ENCODE results near the gene SLC25A19. TPM values are rescaled to one million over a fixed set of nuclear protein-coding genes. Genes with fewer than 3 reads are reported as not detected.

Gene SLC25A19
- total and polyA plus RNA-seq, 10 of the 15 experiments (the other 5 are each of a cell fraction or from before 2014, with no cell fraction given): 32.9 to 91.6 (median 53.7) TPM

GRCh38 chr17:75315541-75316243 is 26.5 kb upstream of the SLC25A19 start (continued):
- no peak for TF ChIP-seq ZNF592 (IDR thresholded peaks at IDR 0.05)
- no peak for TF ChIP-seq BCLAF1 (IDR thresholded peaks at IDR 0.05)
- TF ChIP-seq STAT1 (conservative IDR thresholded peaks at IDR 0.05): no peak
- TF ChIP-seq SP1 (IDR thresholded peaks at IDR 0.05; ENCODE audit: low read depth, low read length): no peak
- TF ChIP-seq NFYB (IDR thresholded peaks at IDR 0.05; ENCODE audit: insufficient read depth, low read depth, low read length): no peak
- no peak for TF ChIP-seq ESRRA (IDR thresholded peaks at IDR 0.05; ENCODE audit: low read length)
- no peak for TF ChIP-seq E2F8 (IDR thresholded peaks at IDR 0.05; ENCODE audit: low read depth, partially characterized antibody)
- no peak for TF ChIP-seq SREBF2 (IDR thresholded peaks at IDR 0.05; ENCODE audit: low read length)
- TF ChIP-seq NBN (IDR thresholded peaks at IDR 0.05): no peak
- TF ChIP-seq ELK1 (IDR thresholded peaks at IDR 0.05; ENCODE audit: low read depth, low read length): no peak
- TF ChIP-seq MTA2 (IDR thresholded peaks at IDR 0.05; ENCODE audit: low read depth): peak; percentile 74
- no peak for TF ChIP-seq CHD2 (IDR thresholded peaks at IDR 0.05; ENCODE audit: borderline replicate concordance, low read depth, low read length)
- no peak for TF ChIP-seq ZNF24 (IDR thresholded peaks at IDR 0.05)
- peak; percentile 91 for TF ChIP-seq PKNOX1 (IDR thresholded peaks at IDR 0.05)
- TF ChIP-seq HCFC1 (IDR thresholded peaks at IDR 0.05; ENCODE audit: low read length): no peak
- TF ChIP-seq NFIC (IDR thresholded peaks at IDR 0.05; ENCODE audit: low read depth, low read length): peak; percentile 77
- TF ChIP-seq PAX8 (IDR thresholded peaks at IDR 0.05): no peak
- TF ChIP-seq KAT2A (conservative IDR thresholded peaks at IDR 0.05; ENCODE audit: control insufficient read depth, low read depth, low read length): no peak

Data from GM12878 (cell line).